Glomerular visceral epithelial cell (primary cell): ENCODE measurements around the gene SDK1.
"Not testable (repeated sequence)": the region's sequence is repeated elsewhere in the genome, so short reads cannot be mapped to it uniquely, and the experiment has no call there.

Source experiments
- DNase-seq: peaks from one replicate; pipeline ENCODE4 v3.0.0-alpha.2; 2016; ENCODE audit errors: extremely low spot score

SDK1 gene

DNA sequence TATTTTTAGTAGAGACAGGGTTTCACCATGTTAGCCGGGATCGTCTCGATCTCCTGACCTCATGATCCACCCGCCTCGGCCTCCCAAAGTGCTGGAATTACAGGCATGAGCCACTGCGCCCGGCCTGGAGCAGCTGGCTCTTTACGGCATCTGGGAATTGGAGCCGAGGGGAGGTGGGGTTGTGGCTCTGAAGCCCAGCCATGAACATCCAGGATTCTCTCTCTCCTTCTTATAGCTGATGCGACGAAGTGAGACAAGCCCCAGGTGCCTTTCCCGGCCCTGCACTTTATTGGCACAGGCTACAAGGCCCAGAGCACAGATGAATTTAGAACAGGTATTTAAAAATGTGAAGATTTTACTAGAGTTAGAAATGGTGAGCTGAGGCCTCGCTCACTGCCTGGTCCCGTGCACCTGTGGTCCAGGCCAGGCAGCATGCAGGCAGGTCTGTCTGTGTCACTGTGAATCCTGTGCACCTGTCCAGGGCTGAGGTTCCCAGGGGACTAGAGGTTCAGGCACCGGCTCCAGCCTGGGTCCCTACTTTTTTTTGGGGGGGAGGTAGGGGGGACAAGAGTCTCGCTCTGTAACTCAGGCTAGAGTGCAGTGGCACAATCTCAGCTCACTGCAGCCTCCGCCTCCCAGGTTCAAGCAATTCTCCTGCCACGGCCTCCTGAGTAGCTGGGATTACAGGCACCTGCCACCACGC, 1001.3 kb downstream of the SDK1 start:
- DNase-seq: no peak

GRCh38 chr7:4307316-4308204, 1006.5 kb downstream of the SDK1 start:
- no peak for DNase-seq

DNA sequence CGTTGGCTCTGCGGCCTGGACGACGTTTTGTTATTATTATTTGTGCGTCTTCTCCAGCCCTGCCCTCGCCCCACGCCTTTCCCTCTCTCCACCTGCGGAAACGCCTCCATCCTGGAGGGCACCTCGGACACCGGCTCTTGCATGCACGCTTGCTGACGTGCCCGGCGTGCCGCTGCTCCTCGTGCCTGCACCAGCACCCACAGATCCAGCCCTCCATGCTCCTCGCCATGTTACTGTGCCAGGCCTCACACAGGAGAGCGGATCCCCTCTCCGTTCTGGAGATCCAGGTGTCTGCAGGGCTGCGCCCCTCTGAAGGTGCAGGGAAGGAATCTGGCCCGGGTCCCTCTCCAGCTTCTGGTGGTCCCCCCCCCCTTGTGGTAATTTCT, 1007.1 kb downstream of the SDK1 start:
- DNase-seq: no peak

DNA sequence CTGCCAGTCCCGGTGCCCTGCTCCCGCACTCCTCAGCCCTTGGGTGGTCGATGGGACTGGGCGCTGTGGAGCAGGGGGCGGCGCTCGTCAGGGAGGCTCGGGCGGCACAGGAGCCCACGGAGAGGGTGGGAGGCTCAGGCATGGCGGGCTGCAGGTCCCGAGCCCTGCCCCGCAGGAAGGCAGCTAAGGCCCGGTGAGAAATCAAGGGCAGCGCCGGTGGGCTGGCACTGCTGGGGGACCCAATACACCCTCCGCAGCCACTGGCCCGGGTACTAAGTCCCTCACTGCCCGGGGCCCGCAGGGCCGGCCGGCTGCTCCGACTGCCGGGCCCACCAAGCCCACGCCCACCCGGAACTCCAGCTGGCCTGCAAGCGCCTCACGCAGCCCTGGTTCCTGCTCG, 1012.9 kb downstream of the SDK1 start:
- DNase-seq: not testable (repeated sequence)

GRCh38 chr7:4314316-4314715, 1013.3 kb downstream of the SDK1 start:
- not testable (repeated sequence) for DNase-seq
